GM12801 (cell line): ENCODE measurements around the gene CLASP1.

ENCODE experiments used
- TF ChIP-seq, protein P1 (sequence below): IDR thresholded peaks from one replicate; pipeline ENCODE4 v1.5.1; 2011; ENCODE audit warnings: control low read depth; ENCODE audit not compliant: insufficient read length; ENCODE audit errors: extremely low read depth

The CLASP1 gene

DNA sequence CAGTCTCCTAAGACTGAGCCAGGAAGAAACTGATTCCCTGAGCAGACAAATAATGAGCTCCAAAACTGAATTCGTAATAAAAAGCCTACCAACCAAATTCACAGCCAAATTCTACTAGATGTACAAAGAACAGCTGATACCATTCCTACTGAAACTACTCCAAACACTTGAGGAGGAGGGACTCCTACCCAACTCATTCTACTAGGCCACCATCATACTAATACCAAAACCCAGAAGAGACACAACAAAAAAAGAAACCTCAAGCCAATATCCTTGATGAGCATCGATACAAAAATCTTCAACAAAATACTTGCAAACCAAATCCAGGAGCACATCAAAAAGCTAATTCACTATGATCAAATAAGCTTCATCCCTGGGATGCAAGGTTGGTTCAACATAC is 98.6 kb downstream of the CLASP1 start:
- TF ChIP-seq, protein P1, sequence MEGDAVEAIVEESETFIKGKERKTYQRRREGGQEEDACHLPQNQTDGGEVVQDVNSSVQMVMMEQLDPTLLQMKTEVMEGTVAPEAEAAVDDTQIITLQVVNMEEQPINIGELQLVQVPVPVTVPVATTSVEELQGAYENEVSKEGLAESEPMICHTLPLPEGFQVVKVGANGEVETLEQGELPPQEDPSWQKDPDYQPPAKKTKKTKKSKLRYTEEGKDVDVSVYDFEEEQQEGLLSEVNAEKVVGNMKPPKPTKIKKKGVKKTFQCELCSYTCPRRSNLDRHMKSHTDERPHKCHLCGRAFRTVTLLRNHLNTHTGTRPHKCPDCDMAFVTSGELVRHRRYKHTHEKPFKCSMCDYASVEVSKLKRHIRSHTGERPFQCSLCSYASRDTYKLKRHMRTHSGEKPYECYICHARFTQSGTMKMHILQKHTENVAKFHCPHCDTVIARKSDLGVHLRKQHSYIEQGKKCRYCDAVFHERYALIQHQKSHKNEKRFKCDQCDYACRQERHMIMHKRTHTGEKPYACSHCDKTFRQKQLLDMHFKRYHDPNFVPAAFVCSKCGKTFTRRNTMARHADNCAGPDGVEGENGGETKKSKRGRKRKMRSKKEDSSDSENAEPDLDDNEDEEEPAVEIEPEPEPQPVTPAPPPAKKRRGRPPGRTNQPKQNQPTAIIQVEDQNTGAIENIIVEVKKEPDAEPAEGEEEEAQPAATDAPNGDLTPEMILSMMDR, result no peak

DNA sequence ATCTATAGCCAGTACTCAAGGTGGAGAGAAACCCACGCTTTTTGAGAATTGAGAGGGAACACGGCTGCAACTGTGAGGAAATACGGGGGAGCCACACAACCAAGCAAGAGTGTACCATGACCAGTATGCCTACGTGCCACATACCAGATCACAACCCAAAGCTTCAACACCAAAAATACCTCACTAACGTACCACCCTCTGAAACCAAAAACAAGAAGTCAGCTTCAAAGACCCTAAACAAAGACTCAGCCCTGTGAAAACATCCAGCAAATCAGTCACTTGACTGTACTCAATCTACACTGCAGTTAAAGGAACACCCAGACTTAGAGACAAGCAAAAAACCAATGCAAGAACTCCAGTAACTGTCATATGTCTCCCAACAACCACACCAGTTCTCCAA is 101.6 kb downstream of the CLASP1 start:
- TF ChIP-seq, protein P1, result no peak

DNA sequence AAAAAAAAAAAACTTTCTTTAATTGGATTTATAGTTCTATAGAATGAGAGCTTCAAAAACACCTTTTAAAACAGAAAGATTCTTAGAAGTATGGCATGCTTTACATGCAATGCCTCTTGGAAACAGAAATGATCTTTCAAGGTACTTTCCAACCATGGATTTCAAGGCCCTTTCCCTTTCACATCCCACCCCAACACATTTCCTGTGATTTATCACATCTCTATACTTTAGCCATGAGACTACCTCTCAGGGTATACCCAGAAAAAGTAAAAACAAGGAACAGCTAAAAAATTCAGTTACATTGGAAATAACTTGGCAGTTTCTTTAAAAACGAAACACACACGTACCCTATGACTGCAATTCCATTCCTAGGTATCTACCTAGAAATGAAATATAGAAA is 103.3 kb downstream of the CLASP1 start:
- TF ChIP-seq, protein P1, result no peak

DNA sequence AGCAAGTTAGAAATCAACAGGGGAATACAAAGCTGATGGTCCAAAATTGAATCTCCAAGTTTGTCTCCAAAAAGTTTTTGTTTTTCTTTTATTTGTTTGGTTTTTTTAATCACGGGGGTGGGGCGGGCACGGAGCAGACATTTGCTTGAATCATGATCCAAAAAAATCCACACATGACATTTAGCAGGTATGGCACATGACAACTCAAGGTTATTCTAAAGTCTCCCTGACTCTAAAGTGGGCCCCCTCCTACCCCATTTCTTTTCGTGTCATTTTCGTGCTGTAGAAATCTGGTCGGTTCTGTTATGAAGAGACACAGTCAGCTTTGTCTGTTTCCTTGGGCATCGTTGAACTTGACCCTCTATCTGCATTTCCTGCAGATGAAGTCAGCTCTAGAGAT is 104.0 kb downstream of the CLASP1 start:
- TF ChIP-seq, protein P1, result no peak

DNA sequence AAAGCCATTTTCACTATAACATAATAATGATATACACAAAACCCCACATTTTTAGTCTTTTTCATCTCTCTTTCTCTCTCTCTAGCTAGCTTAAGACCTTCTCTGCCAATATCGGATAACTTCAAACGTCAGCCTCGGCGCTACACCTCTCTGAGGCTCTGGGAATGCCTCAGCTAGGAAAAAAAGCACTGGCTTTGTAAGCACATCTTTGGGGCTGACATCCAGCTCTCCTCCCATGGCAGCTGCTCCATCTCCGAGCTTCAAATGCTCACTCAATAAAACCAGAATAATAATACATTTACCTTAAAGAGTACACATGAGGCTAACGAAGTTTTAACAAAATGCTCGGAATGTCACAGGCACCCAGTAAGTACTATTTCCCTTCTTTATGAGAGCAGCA is 107.8 kb downstream of the CLASP1 start:
- TF ChIP-seq, protein P1, result no peak

DNA sequence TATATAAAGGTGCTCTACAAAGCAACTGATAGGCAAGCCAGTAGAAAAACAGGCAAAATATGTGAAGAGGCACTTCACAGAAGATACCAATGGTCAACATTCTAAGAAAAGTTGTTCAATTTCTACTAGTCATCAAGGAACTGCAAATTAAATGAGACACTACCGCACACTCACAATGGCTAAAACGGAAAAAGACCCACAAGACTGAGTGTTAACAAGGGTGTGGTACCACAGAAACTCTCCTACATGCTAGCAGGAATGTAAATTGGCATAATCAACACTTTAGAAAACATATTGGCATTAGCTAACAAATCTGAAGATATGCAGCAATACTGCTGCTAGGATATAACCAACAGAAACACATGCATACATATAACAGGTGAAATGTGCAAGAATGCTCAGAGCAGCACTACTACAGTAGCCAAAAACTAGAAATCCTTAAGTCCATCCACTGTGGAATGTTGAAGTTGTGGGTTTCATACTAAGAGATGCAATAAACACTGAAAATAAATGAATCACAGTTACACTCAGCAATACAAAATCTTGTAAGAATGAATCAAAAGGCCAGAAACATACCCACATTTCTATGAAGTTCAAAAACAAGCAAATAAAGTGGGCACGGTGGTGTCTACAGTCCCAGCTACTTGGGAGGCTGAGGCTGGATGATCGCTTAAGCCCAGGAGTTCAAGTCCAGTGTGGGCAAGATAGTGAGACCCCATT is 109.4 kb downstream of the CLASP1 start:
- TF ChIP-seq, protein P1, result no peak

DNA sequence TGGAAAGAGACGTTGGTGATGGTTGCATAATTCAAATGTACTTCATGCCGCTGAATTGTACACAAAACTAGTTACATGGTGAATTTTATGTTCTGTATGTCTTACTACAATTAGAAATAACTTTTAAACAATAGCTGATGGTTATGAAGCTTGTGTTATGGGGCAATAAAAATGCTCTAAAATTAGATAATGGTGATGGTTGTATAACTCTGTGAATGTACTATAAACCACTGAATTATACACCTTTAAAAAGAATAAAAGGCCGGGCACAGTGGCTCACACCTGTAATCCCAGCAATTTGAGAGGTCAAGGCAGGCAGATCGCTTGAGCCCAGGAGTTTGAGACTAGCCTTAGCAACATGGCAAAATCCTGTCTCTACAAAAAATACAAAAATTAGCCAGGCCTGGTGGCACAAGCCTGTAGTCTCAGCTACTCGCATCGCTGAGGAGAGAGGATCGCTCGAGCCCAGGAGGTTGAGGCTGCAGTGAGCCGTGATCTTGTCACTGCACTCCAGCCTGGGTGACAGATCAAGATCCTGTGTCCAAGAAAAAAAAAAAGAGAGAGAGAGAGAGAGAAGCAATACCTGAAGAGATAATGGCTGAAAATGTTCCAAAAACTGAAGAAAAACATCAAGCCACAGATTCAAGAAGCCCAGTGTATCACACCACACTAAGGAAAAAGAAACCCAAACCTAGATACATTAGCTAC is 112.3 kb downstream of the CLASP1 start:
- TF ChIP-seq, protein P1, result no peak
